Upper lobe of left lung (tissue), 6 donors: ENCODE results near the gene MROH7. TPM values are rescaled to one million over a fixed set of nuclear protein-coding genes. Genes with fewer than 3 reads are reported as not detected.

ENCODE experiments used
- ATAC-seq, 2 donors: fragments of 200-7000 bp; cut with Tn5 transposase; one replicate each; pipeline ENCODE4 v1.9.1; 2022; ENCODE audit warnings: mild to moderate bottlenecking in 2 of 2, moderate library complexity in 2 of 2; ENCODE audit not compliant: low FRiP score in 2 of 2
- DNase-seq, 2 donors: peaks; one replicate each; pipeline ENCODE4 v3.0.0-alpha.2; 2019 to 2020
- H3K27ac ChIP-seq, 4 donors: fragments of 200-600 bp; sonication (generic); one replicate each; pipeline ENCODE4 v1.5.1; 2016 to 2019
- H3K27me3 ChIP-seq, 4 donors: fragments of 200-600 bp; sonication (generic); one replicate each; pipeline ENCODE4 v1.5.1; 2017 to 2019
- H3K36me3 ChIP-seq, 4 donors: fragments of 200-600 bp; sonication (generic); one replicate each; pipeline ENCODE4 v1.5.1; 2016 to 2019
- H3K4me1 ChIP-seq, 4 donors: fragments of 200-600 bp; sonication (generic); one replicate each; pipeline ENCODE4 v1.5.1; 2018 to 2019
- H3K4me3 ChIP-seq, 4 donors: fragments of 200-600 bp; sonication (generic); one replicate each; pipeline ENCODE4 v1.5.1; 2017 to 2019; ENCODE audit warnings: mild to moderate bottlenecking in 2 of 4, moderate library complexity in 1 of 4
- H3K9me3 ChIP-seq, 4 donors: fragments of 200-600 bp; sonication (generic); one replicate each; pipeline ENCODE4 v1.5.1; 2018 to 2019
- CTCF ChIP-seq, 6 experiments: fragments of 450-650 bp in 4 of 6; fragments of 200-600 bp in 2 of 6; sonication (generic) in 2 of 6; IDR thresholded peaks; one replicate each; pipeline ENCODE4 v1.5.1; 2016 to 2019; ENCODE audit warnings: antibody characterized with exemption in 6 of 6
- EP300 ChIP-seq, 4 donors: sonication (generic); formaldehyde crosslinking; IDR thresholded peaks; one replicate each; pipeline ENCODE4 v1.5.1; 2017; ENCODE audit warnings: antibody characterized with exemption in 4 of 4, control low read depth in 2 of 4
- POLR2A ChIP-seq, 4 donors: fragments of 450-650 bp; IDR thresholded peaks; one replicate each; pipeline ENCODE4 v1.5.1; 2016 to 2017; ENCODE audit warnings: antibody characterized with exemption in 4 of 4, mild to moderate bottlenecking in 2 of 4
- POLR2AphosphoS5 ChIP-seq, 2 donors: sonication (generic); formaldehyde crosslinking; IDR thresholded peaks; one replicate each; pipeline ENCODE4 v1.5.1; 2017; ENCODE audit warnings: antibody characterized with exemption in 2 of 2
- WGBS, 2 donors: methylation state at CpG; one replicate each; pipeline ENCODE4 v1.1.5; 2017 to 2018; 5-methylcytosine and 5-hydroxymethylcytosine counted together
- total RNA-seq, 6 donors: library from RNA; depleted of rRNA in 4 of 6; stranded (reverse); fragments of >200 nt in 4 of 6; gene quantifications; one replicate each; pipeline versions ENCODE4 v1.1.0 to v1.2.1, GENCODE V29; 2016 to 2021
- donor health status: DM: no; HTN: no; CAD: no; lungs with moderate emphysema.
- donor health status: DM: no; HTN: yes; CAD: no; lungs with severe emphysema.

Gene MROH7
- total RNA-seq, 6 donors from 2014 or later: 1.2 to 10.5 (median 2.2) TPM

- no peaks in the 10 kb centered on the region for H3K9me3 ChIP-seq
- no peaks in the 10 kb centered on the region for H3K27me3 ChIP-seq
- TF ChIP-seq CTCF (IDR thresholded peaks at IDR 0.05): no peak
- no peak for TF ChIP-seq POLR2AphosphoS5 (IDR thresholded peaks at IDR 0.05)
- no peak for TF ChIP-seq EP300 (IDR thresholded peaks at IDR 0.05)
- no peak for TF ChIP-seq POLR2A (IDR thresholded peaks at IDR 0.05)
- H3K36me3 ChIP-seq: peaks cover 3 to 37% (median 20%) of the 10 kb centered on the region in 4 donors
- no peak overlapping the region for H3K27ac ChIP-seq
- DNase-seq: no peak
- WGBS, 2 donors: 91 to 100% methylated on average over 1 to 9 of the region's 9 CpGs
- ATAC-seq: no peak
- no peak overlapping the region for H3K4me3 ChIP-seq
- H3K4me1 ChIP-seq: no peaks in the 10 kb centered on the region
Measured at GRCh38 chr1:54757833-54758232, 116.2 kb downstream of the MROH7 start.

GRCh38 chr1:54758678-54759348 lies 117.2 kb downstream of the MROH7 start:
- no peak for ATAC-seq
- no peaks in the 10 kb centered on the region for H3K9me3 ChIP-seq
- TF ChIP-seq EP300 (IDR thresholded peaks at IDR 0.05): no peak
- TF ChIP-seq POLR2AphosphoS5 (IDR thresholded peaks at IDR 0.05): no peak
- no peak for TF ChIP-seq POLR2A (IDR thresholded peaks at IDR 0.05)
- no peak for TF ChIP-seq CTCF (IDR thresholded peaks at IDR 0.05)
- no peak overlapping the region for H3K4me3 ChIP-seq
- H3K4me1 ChIP-seq: peaks cover 0 to 8% (median 6%) of the 10 kb centered on the region in 4 donors
- no peaks in the 10 kb centered on the region for H3K27me3 ChIP-seq
- H3K36me3 ChIP-seq: peaks cover 3 to 37% (median 20%) of the 10 kb centered on the region in 4 donors
- DNase-seq: no peak
- H3K27ac ChIP-seq: no peak overlapping the region
- 95 to 96% methylated on average over 7 to 20 of the region's 20 CpGs for WGBS, 2 donors

Other genes starting within 250 kb of the MROH7 start
- gene SSBP3, start 235.4 kb upstream of the MROH7 start, total RNA-seq: 10 to 100 TPM; 17.8 to 35.6 (median 26.4) TPM
- 10 to 100 TPM in 1 of 6 donors, 1 to 10 TPM in 5; 2.3 to 13.6 (median 7.0) TPM for gene ACOT11, start 93.6 kb upstream of the MROH7 start, total RNA-seq
- not detected for gene FAM151A, start 18.3 kb upstream of the MROH7 start, total RNA-seq
- 10 to 100 TPM in 5 of 6 donors, 1 to 10 TPM in 1; 6.1 to 28.1 (median 17.0) TPM for gene TTC4, start 74.1 kb downstream of the MROH7 start, total RNA-seq
- gene PARS2, start 122.7 kb downstream of the MROH7 start, total RNA-seq: 1 to 10 TPM; 1.0 to 4.8 (median 3.9) TPM
- 10 to 100 TPM in 4 of 6 donors, 1 to 10 TPM in 2; 6.9 to 15.7 (median 12.1) TPM for gene TTC22, start 159.5 kb downstream of the MROH7 start, total RNA-seq
- 100 to 1,000 TPM; 188 to 863 (median 555) TPM for gene DHCR24, start 245.4 kb downstream of the MROH7 start, total RNA-seq